Measurements from ENCODE around the gene PPP1R2C. TPM values are rescaled to one million over a fixed set of nuclear protein-coding genes. Genes with fewer than 3 reads are reported as not detected.

The PPP1R2C gene
- total and polyA plus RNA-seq, 2 of the 8 experiments (the other 6 are each of a cell fraction or from before 2014, with no cell fraction given) = not detected

DNA sequence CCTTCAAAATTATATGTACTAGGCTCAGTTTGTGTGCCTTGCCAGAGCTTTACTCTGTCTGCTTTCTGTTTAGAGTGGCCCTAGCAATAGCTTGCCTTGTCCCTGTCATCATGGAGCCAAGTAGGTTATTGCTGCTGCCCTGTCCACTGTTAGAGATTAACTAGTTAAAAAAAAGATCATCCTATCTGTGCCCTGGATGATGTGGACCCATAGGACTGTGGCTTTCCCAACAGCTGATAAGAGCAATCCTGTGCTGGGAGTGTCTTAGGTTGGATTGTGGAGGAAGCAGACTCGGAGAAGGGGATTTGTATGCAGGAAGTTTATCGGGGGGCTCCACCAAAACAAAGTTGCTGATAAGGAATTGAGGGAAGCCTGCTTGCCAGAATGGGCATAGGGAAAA, 23.8 kb downstream of the PPP1R2C start:
- Histone ChIP-seq H3K14ac (ENCODE audit: insufficient read length) (no peak overlapping the region), H3K18ac (ENCODE audit: extremely low read depth, low read length) (no peak overlapping the region), H3K23ac (ENCODE audit: insufficient read length) (no peak overlapping the region), H4K5ac (ENCODE audit: insufficient read length, low read depth, low read length) (no peak overlapping the region), H3K79me2 (ENCODE audit: control insufficient read depth in 1 of 2, insufficient read depth in 2 of 2, low read length in 2 of 2) (no peaks in the 10 kb centered on the region), H3K23me2 (ENCODE audit: low read depth, low read length) (no peaks in the 10 kb centered on the region), H3K79me1 (ENCODE audit: low read depth, low read length) (no peaks in the 10 kb centered on the region), H3K56ac (replicated peaks; ENCODE audit: insufficient read length, low read depth, low read length) (no peak overlapping the region), H4K8ac (ENCODE audit: extremely low read depth, insufficient read depth, low read length) (no peak overlapping the region), H3K9me3 (ENCODE audit: insufficient read depth in 2 of 2, low read depth in 1 of 2, low read length in 1 of 2) (no peaks in the 10 kb centered on the region), H2AFZ (ENCODE audit: low read length) (no peak overlapping the region), H3K27me3 (replicated peaks in 1 of 4; ENCODE audit: control insufficient read depth in 3 of 4, extremely low read depth in 1 of 4, insufficient read depth in 3 of 4, low read length in 3 of 4) (no peaks in the 10 kb centered on the region), H2BK15ac (ENCODE audit: low read length) (no peak overlapping the region), H3K4ac (replicated peaks; ENCODE audit: insufficient read length, low read depth, low read length) (no peak overlapping the region), H2BK12ac (ENCODE audit: low read depth, low read length) (no peak overlapping the region), H3K4me3 (ENCODE audit: extremely low read depth in 1 of 4, insufficient read depth in 2 of 4, low read depth in 3 of 4, low read length in 4 of 4) (no peak overlapping the region), H4K91ac (replicated peaks; ENCODE audit: insufficient read length, low read length) (no peak overlapping the region), H2AK5ac (ENCODE audit: low read depth, low read length) (no peak overlapping the region), H3K9ac (replicated peaks in 1 of 4; ENCODE audit: extremely low read depth in 1 of 4, low read depth in 3 of 4, low read length in 3 of 4) (no peak overlapping the region), H3K4me2 (ENCODE audit: insufficient read depth in 1 of 2, low read depth in 2 of 2, low read length in 2 of 2) (no peak overlapping the region), H4K20me1 (replicated peaks in 1 of 2; ENCODE audit: control insufficient read depth in 1 of 2, insufficient read depth in 2 of 2, low read length in 2 of 2) (no peaks in the 10 kb centered on the region), H3K4me1 (replicated peaks in 1 of 4; ENCODE audit: control insufficient read depth in 3 of 4, insufficient read depth in 4 of 4, low read length in 3 of 4) (peaks cover 0 to 3% (median 0%) of the 10 kb centered on the region in 4 experiments; a peak in 2 of 7 replicates), H2BK5ac (ENCODE audit: low read depth, low read length) (no peak overlapping the region), H2BK20ac (ENCODE audit: low read length) (no peak overlapping the region), H3K36me3 (ENCODE audit: control insufficient read depth in 2 of 4, insufficient read depth in 4 of 4, low read length in 3 of 4) (no peaks in the 10 kb centered on the region), H2BK120ac (replicated peaks; ENCODE audit: low read depth, low read length) (no peak overlapping the region), H3K27ac (ENCODE audit: low read depth, low read length) (no peak overlapping the region)
- 100% methylated on average over 1 of the region's 2 CpGs; no CpG with 5 or more reads in 1 of the 2 experiments for WGBS, 2 experiments (ENCODE audit: extremely low coverage in 1 of 2, insufficient coverage in 1 of 2, insufficient read length in 1 of 2, insufficient replicate concordance in 2 of 2, low coverage in 1 of 2, low lambda C conversion rate in 2 of 2, missing lambda C conversion rate in 1 of 2)
- FAIRE-seq (no peak), DNase-seq (ENCODE audit: low read depth in 1 of 2, low spot score in 2 of 2) (no peak)
- ChIA-PET POLR2A (ENCODE audit: partially characterized antibody) (no interaction called here), CTCF (ENCODE audit: partially characterized antibody) (no interaction called here)
- no peak for TF ChIP-seq CTCF (IDR thresholded peaks at IDR 0.05; ENCODE audit: control extremely low read depth in 1 of 3, insufficient read depth in 1 of 3, low read depth in 1 of 3, low read length in 3 of 3)
- TF ChIP-seq USF2 (IDR thresholded peaks at IDR 0.05; ENCODE audit: low read length) = no peak
- no peak for TF ChIP-seq ZNF274 (IDR thresholded peaks at IDR 0.05; ENCODE audit: borderline replicate concordance, extremely low read depth, low read length)
- no peak for TF ChIP-seq GTF2F1 (IDR thresholded peaks at IDR 0.05; ENCODE audit: borderline replicate concordance, low read depth, low read length)
- TF ChIP-seq POLR2AphosphoS5 (IDR thresholded peaks at IDR 0.05; ENCODE audit: low read depth, low read length) = no peak
- no peak for TF ChIP-seq SP4 (IDR thresholded peaks at IDR 0.05; ENCODE audit: low read length)
- TF ChIP-seq POU5F1 (IDR thresholded peaks at IDR 0.05; ENCODE audit: low read depth, low read length) = no peak
- TF ChIP-seq SP2 (IDR thresholded peaks at IDR 0.05; ENCODE audit: low read length) = no peak
- no peak for TF ChIP-seq SAP30 (IDR thresholded peaks at IDR 0.05; ENCODE audit: insufficient read depth, insufficient replicate concordance, low read length)
- TF ChIP-seq ASH2L (IDR thresholded peaks at IDR 0.05; ENCODE audit: low read length) = no peak
- TF ChIP-seq EP300 (IDR thresholded peaks at IDR 0.05; ENCODE audit: borderline replicate concordance in 1 of 2, low read depth in 2 of 2, low read length in 2 of 2) = no peak
